ENCODE results near the gene KXD1.
"Not testable (repeated sequence)": the region's sequence is repeated elsewhere in the genome, so short reads cannot be mapped to it uniquely, and the experiment has no call there.

Gene KXD1, protein sequence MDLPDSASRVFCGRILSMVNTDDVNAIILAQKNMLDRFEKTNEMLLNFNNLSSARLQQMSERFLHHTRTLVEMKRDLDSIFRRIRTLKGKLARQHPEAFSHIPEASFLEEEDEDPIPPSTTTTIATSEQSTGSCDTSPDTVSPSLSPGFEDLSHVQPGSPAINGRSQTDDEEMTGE

DNA sequence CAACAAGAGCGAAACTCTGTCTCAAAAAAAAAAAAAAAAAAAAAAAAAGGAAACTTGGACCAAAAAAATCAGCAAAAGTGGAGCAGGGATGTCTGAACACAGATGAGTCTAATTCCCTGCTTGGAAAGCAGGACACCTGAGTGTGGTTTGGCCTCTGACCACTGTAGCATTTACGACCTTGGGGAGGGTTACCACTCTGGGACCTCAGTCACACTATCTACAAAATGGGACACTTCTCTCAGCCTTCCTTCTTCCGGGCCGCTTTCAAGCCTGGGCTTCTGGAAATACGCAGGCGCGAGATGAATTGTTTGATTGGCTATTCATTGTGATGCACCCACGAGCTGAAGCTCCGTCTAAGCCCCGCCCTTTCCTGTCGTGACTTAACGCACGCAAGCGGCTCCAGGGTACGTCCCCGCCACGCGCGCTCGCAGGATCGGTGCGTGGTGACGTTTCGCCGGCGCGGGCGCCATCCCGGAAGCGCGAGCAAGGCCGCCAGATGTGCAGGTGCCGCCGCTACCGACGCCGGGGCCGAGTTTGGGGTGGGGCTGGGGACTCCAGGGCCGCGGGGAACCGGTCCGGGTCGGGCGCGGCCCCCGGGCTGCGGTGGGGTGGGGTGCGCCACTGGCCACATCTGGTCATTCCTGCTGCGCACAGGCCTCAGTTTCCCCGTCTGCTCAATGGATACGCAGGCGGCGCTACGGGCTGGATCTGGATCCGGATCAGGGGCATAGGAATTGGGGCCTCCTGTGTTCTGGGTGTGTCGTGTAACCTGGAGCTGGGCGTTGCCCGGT lies at the start of gene KXD1:
KXD1 (plus strand) TSS at position 460 of the 791 bp plus-strand sequence. CDS start 4,187 bp downstream, outside the sequence.
- peak; percentile 100 for DNase-seq (ENCODE audit: low spot score)

DNA sequence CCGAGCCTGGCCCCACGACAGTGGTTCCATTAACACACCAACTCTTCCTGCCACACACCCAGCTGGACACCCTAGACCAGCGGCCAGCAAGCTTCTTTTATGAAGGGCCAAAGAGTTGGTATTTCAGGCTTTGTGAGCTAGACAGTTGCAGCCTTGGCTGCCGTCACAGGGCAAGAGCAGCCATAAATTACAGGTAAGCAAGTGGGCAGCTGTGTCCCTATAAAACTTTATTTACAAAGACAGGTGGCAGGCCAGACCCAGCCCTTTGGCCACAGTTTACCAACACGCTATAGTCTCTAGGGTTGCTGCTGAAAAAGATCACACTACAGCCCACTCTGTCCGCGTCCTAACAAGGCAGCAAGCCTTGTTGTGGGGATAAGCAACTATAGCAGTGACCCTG lies 49.1 kb upstream of the KXD1 start:
- DNase-seq (ENCODE audit: low spot score), result no peak

DNA sequence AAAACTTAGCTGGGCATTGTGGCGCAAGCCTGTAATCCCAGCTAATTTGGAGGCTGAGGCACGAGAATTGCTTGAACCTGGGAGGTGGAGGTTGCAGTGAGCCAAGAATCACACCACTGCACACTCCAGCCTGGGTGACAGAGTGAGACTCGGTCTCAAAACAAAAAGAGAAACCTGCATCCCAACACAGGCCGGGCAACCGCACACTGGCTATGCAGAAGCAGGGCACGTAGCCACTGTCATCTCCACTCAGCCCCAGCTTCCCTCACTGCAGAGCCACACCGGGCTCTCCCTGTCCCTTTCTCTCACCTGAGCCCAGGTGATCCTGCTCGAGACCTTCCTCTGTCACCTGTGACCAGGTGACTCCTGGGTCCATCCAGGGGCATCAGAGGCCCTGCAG lies 47.5 kb upstream of the KXD1 start:
- no peak for DNase-seq (ENCODE audit: low spot score)

DNA sequence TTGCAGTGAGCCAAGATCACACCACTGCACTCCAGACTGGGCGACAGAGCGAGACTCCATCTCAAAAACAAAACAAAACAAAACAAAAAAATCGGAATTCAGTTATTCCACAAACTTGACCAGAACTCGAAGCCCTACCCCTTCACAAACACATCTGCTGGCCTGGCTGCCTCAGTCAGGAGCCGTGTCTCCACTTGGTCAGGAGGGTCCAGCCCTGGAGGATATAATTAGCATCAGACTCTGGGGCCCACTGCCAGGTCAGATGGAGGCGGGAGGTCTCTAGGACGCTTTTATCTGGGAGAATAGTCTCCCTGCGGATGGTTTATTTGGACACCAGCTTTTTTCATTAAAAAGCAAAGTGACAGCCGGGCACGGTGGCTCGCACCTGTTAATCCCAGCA lies 43.8 kb upstream of the KXD1 start:
- no peak for DNase-seq (ENCODE audit: low spot score)

DNA sequence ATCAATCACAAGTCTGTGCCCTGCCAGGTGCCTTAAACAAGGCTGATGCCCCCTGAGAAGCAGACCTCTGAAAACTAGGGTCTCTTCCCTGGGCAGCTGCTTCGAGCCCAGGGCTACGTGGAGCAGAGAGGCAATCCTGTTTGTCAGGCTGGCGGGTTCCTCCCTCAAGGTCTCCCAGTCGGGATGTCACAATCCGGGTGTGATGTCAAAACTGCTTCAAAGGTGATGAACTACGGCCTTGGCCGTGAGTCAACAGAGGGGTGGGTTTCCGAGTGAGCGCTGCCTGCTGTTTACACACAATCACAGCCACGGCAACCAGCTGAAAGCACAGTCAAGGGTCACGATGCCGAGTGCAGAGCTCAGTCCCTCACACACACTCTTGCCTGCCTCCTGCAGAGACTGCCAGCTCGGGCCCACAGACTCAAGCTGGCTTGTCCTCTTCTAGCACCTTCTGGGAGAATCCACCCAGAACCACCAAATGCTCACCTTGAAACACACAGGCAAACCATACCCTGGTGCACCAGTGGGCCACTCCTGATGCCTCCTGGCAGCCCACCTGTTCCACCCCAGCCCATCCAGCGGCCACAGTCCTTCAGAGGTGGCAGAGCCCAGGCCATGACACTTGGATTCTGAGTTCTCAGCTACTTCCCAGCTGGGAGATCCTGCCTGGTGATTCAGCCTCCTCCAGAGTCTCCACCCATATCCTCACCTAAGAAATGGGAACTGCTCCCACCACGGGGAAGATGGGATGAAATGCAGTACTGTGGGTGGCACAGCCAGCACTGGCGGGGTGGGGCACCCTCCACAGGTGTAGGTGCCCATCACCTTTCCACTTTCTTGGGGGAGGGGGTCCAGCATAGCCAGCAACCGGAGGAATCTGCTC lies 42.6 kb upstream of the KXD1 start:
- no peak for DNase-seq (ENCODE audit: low spot score)

DNA sequence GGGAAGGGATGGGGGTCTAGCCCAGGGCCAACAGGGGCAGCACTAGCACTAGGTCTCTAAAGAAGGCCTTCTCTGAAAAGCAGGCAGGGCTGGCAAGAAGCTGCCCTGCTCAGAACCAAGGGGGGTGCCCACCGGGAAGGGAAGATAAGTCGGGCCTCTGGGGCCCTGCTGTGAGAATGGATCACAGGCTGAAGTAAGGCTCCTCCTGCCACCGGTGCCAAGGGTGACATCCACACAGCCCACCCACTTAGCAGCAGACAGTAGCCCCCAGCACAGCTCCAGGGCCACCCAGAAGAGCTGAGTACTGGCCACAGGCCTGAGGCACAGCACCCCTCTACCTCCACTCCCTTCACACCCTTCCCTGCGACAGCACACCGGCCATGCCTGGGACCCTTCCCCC lies 41.7 kb upstream of the KXD1 start:
- DNase-seq (ENCODE audit: low spot score), result no peak

DNA sequence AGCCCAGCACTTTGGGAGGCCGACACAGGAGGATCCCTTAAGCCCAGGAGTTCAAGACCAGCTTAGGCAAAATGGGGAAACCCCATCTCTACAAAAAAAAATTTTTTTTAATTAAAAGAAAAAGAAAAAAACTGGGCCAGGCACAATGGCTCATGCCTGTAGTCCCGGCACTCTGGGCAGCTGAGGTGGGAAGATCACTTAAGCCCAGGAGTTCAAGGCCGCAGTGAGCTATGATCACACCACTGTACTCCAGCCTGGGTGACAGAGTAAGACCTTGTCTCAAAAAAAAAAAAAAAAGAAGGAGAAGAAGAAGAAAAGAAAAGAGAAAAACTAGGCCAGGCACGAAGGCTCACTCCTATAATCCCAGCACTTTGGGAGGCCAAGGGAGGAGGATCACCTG lies 40.1 kb upstream of the KXD1 start:
- DNase-seq (ENCODE audit: low spot score), result no peak

DNA sequence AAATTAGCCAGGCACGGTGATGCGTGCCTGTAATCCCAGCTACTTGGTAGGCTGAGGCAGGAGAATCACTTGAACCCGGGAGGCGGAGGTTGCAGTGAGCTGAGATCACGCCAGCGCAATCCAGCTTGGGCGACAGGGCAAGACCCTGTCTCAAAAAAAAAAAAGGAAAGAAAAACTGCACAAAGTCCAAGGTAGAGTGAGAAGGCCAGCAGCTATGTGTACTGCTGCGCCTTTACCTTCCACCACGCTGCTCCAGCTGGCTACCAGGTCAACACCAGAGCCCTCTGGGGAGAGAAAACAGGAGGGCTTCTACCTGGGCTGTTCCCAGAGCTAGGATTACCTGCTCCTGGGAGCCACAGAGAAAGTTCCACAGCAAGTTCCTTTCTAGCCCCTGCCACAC lies 39.0 kb upstream of the KXD1 start:
- DNase-seq (ENCODE audit: low spot score), result no peak

DNA sequence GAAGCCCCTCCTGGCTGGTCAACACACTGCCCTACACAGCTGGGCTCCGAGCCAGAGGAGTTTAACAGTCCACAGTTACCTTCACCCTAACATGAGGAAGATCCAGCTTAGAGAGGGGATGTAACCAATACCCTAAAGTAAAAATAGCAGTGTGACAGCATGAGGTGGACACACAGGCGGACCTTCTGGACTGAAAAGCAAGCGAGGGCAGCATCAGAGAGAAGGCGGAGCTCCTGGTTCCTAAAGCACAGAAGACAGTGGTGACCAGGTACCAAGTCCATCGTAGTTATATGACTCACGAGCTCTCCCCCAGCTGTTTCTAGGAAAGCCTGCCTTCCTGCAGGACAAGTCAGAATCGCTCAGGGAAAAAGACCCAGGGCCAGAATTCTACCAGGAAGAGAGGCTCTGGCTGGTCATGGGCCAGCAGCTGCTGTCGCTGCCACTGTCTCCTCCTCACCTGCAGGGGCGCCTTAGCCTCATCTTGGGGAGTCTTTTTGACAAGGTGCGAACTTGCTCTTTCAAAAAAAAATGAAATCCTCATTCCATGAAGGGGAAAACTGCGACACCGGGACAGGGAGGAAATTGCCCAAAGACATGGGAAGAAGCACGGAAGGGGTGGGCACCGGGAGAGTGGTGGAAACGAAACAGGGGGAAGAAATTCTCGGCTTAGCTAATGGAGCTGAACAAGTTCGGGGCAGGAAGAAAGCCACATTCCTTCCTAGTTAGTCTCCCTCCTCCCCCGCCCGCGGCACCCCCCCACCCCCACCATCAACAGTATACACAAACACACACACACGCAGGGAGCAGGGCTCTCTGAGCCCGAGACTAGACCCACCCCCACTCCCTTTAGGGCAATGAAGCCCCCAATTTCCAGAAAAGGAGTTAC lies 37.5 kb upstream of the KXD1 start:
- DNase-seq (ENCODE audit: low spot score), result peak; percentile 82

DNA sequence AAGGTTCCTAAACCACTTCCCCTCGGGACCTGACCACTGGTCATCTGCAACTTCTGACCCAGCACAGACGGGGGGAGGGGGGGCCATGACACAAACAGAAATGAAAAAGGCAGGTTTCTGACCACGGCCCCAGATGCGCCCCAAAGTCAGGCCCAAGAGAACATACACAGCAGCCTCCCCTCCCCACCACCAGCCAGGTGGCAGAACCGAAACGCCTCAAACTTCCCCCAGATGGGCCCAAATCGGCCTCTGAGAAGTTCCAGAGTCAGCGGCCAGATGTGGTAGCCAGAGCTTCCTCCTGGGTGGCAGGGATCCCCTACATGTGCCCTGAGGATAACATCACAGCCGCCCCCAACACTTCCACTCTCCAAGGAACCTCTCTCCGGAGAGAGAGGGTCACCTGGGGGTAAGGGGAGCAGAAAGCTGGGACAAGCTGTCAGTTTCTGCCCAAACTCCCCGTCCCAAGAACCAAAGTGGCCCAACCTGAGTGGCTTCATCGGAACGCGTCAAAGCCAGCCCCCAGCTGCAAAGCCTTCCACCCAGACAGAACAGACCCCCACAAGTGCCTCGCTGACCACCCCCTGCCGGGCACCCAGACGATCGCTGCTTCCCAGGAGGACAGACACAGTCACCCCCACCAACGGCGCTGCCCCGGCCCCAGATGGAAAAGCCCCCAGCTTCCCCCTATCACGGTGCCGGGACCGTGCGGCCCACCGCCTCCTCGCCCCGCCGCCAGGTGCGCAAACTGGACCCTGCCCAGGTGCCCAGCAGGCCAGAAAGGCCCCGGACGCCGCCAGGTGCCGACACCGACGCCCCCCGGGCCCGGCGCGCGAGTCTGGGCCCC lies 36.6 kb upstream of the KXD1 start:
- DNase-seq (ENCODE audit: low spot score), result peak; percentile 39

DNA sequence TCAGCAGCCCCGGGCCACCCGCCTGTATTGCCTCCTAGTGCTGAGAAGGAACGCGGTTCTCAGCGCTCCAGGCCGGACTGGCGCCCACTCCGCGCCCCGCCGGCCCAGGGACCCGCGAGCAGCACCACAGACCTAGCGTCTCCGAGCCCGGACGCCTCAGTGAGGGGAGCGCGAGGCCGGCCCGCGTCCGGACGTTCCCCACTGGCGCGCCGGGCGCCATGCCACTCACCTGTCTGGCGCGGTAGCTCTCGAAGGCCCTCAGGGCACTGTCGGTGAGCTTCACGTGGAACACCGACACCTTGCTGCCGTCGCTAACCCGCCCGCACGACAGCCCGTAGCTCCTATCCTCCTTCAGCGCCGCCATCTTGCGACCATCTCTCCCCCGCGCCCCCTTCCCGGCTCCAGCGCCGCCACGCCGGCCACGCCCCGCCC lies 36.0 kb upstream of the KXD1 start, which contains the start of gene ELL:
ELL (minus strand) TSS at position 379 of the 432 bp plus-strand sequence; CDS start at position 364, 15 bp downstream.
- no peak for DNase-seq (ENCODE audit: low spot score)

DNA sequence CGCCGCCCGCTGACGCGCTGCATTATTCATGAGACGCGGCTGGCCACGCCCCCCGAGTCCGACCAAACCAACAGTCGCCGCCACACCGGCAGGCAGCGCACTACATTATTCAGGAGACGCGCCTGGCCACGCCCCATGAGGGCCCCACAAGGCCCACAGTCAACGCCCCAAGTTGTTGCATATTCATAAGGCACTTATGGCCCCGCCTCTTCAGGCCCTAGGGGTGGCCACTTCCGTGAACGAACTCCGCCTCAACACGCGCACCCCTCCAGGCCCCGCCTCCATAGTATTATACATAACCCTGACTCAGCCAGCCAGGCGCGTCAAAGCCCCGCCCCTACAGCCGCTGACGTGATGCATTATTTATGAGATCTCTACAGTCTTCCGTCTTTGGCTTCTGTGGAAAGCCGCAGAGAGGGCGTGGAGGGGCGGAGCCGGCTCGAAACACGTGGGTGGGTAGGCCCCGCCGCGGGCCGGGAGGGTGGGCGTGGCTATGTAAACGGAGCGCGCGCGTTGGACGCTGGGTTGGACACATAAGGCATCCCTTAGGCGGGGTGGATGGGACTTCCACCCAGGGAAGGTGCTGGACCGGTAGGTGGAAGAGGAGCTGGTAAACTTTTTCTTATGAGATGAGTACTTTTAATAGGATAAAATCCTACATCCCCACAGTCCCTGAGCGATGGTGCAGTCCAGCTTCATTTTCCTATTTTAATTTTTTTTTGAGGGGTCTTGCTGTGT lies 35.4 kb upstream of the KXD1 start:
- DNase-seq (ENCODE audit: low spot score), result peak; percentile 100

DNA sequence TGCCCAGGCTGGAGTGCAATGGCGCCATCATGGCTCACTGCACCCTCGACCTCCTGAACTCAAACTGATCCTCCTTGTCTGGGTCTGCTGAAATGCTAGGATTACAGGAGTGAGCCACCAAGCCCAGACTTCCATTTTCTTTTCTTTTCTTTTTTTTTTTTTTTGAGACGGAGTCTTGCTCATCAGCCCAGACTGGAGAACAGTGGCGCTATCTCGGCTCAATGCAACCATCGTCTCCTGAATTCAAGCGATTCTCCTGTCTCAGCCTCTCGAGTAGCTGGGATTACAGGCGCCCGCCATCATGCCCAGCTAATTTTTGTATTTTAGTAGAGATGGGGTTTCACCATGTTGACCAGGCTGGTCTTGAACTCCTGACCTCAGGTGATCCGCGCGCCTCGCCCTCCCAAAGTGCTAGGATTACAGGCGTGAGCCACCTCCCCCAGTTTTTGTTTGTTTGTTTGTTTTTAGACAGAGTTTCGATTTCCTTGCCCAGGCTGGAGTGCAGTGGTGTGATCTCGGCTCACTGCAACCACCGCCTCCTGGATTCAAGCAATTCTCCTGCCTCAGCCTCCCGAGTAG lies 34.7 kb upstream of the KXD1 start:
- DNase-seq (ENCODE audit: low spot score), result not testable (repeated sequence)

DNA sequence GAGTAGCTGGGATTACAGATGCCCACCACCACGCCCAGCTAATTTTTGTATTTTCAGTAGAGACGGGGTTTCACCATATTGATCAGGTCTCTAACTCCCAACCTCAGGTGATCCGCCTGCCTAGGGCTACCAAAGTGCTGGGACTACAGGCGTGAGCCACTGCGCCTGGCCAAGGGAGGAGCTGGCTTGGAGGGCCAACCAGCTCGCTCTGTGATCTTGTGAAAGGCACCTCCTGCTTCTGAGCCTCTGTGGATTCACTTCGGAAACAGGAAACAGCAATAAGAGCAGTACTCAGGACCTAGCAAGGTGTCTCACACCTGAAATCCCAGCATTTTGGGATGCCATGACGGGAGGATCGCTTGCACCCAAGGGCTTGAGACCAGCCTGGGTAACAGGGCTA lies 33.8 kb upstream of the KXD1 start:
- DNase-seq (ENCODE audit: low spot score), result no peak

DNA sequence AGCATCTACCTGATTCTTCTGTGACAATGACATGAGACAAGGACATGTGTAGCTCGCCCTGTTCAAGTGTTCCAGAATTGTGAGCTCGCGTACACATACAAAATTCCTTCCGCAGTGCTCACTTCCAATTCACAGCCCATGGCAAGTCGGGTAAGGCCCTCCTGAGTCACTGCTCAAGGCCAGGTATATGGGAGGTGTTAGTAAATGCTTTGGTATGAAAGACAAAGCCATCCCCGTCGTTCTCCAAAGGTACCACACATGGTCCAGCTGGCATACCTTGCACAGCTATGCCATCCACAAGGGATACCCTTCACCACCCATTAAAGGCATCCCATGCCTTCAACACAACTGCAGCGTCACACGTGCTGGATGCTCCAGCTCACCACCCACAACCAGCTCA lies 31.4 kb upstream of the KXD1 start:
- no peak for DNase-seq (ENCODE audit: low spot score)

DNA sequence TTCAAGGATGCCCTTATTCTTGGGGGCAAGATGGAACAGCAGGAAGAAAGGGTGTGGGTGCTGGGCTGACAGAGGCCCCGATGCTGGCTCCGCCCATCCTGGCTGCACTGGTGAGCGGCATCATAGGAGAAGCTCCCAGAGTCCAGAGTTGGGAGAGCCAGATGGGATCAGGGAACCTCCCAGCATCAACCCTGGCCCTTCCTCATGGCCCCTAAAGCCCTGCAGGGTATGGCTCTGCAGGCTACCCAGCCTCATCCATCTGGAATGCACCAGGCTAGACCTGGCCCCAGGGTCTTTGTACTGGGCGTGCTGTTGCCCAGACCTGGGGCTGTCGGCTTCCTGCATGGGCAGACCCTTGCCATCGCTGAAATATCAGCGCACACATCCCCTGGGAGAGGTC lies 27.9 kb upstream of the KXD1 start:
- no peak for DNase-seq (ENCODE audit: low spot score)

DNA sequence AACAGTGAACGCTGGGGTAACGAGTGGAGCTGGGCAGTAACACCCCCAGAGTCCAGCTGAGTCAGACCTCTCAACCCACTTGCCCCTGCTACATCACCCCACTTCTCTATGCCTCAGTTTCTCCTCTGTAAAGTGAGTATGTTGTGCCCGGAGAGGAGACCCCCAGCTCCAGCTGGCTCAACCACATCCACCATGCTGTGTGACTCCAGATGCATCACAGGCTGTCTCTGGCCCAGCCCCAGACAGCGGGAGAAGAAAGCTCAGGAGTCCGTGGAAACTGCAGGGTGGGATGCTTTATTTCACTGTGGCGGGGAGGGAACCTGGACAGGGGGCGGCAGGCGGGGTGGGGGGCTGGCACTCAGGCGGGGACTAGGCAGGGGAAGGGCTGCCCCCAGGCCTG lies 26.2 kb upstream of the KXD1 start:
- no peak for DNase-seq (ENCODE audit: low spot score)

DNA sequence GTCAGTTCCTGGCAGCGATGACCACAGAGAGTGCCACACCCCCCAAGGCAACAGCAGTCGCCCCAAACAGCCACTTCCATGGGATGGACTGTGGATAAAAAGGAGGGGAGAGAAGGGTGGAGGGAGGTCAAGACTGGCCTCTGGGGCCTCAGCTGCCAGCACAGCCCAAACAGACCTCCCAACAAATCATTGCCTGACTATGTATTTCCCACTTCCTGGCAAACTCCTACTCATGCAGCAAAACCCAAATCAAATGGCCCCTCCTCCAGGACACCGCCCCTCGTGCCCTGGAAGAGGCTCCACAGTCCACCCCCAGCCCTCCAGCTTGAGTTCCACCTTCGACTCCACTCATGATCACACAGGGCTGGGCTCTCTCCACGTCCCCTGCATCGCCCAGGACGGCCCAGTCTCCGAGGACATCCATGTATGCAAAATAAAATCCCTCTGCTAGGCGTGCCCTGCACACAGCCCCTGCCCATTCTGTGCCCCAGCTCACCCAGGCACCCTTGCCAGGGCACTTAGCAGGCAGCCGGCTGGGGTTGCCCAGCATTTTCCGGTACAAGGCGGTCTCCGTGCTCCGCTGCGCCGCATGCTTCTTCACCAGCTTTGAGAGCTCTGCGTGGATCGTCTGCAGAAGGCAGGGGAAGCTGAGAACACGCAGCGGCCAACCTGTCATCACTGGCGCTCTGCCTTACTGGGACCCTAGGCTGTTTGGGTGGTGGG lies 25.3 kb upstream of the KXD1 start:
- DNase-seq (ENCODE audit: low spot score), result no peak

DNA sequence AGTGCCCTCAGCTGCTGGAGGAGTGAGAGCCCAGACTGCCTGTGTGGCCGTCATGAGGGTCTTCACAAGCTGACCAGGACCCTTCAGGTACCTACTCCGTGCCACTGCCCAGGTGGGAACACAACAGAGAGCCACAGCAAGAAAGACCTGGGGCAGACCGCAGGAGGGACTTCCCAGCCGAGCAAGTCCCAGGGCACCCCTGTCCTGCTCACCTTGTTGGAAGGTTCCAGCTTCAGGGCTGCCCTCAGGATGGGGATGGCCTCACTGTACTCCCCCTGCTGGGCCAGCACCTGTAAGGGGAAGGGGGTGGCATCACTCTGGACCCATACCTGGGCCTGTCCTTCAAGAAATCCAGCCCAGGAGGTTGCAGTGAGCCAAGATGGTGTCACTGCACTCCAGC lies 24.6 kb upstream of the KXD1 start:
- no peak for DNase-seq (ENCODE audit: low spot score)
